ENCODE data around the gene CDH11. TPM values are rescaled to one million over a fixed set of nuclear protein-coding genes. Genes with fewer than 3 reads are reported as not detected.

The CDH11 gene
- total RNA-seq, 2 experiments from 2014 or later: not detected

DNA sequence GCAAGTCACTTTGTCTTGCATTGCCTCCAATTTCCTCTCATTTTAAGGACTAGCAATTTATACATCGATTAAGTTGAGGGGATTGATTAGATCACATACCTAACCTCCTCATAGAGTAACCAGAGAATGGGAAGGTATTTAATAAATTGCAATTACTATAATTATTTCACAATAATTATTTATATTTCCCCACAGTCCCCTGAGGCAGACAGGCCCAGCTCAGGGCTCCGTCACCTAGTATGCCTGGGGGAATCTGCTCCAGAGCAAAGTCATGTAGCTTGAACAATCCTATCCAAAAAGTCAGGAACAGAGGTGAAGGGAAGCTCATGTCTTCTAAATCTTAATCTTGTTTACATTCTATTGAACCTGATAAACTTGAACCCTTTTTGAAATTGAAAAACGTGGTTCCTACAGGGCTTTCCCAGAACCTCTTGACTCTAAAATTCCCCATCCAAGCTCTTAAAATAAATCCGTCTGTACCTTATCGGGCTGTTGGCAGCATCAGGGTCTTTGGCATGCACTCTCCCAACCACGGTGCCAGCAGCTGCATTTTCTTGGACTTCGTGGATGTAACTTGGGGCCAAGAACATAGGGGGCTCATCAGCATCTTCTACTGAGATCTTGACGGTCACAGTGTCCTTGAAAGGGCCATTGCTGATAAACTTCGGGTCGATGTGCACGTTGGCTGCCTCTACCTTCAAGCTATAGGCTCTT, 140.1 kb downstream of the CDH11 start:
- Mint-ChIP-seq H3K36me3 (ENCODE audit: low read depth) (no peaks in the 10 kb centered on the region), H3K27me3 (ENCODE audit: low read depth) (no peaks in the 10 kb centered on the region), H3K4me3 (no peak overlapping the region), H3K27ac (no peak overlapping the region), H3K9me3 (peaks cover 7% of the 10 kb centered on the region), H3K4me1 (ENCODE audit: low read depth) (no peaks in the 10 kb centered on the region)
- CTCF ChIA-PET: no interaction called here
- no peak for DNase-seq
- intact Hi-C loops (cut with micrococcal nuclease): no loop called here

DNA sequence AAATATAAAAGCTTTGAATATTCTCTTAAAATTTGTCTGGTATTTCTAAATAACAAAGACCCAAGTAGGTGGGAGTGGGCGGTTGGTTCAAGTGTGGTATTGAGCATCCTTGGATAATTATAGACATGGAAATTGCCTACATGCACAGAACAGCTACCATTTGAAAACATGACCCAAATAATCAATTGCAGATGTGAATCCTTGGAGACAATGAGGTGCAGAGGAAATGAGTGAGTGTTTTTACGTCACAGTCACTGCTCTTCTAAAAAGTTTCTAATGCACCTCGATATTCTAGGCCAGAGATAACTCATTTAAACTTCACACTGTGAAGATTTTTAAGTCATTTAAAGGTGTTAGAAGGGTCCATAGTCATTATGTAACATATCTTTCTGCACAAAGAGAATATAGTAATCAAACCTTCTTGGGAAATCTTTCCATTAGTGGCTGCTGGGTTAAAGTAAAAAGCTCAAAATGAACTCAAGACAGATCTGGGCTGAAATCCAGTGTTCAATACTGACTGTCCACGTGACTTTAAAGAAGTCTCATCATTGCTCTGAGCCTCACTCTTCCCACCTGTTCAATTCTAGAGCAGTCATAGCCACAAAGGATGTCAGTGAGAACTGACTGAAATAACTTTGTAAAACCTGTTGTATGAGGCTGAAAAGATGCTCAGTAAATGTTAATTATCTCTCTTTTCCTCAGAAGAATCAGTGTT, 144.5 kb downstream of the CDH11 start:
- H3K36me3 Mint-ChIP-seq (ENCODE audit: low read depth): no peaks in the 10 kb centered on the region
- H3K27ac Mint-ChIP-seq: no peak overlapping the region
- DNase-seq: no peak
- CTCF ChIA-PET: no interaction called here
- intact Hi-C loops (cut with micrococcal nuclease): no loop called here
- H3K4me1 Mint-ChIP-seq (ENCODE audit: low read depth): no peaks in the 10 kb centered on the region
- no peaks in the 10 kb centered on the region for H3K27me3 Mint-ChIP-seq (ENCODE audit: low read depth)
- H3K4me3 Mint-ChIP-seq: no peak overlapping the region
- peaks cover 6% of the 10 kb centered on the region for H3K9me3 Mint-ChIP-seq

GRCh38 chr16:64975821-64976220, 146.0 kb downstream of the CDH11 start:
- intact Hi-C loops (cut with micrococcal nuclease): no loop called here
- Mint-ChIP-seq H3K9me3 (peaks cover 6% of the 10 kb centered on the region), H3K36me3 (ENCODE audit: low read depth) (no peaks in the 10 kb centered on the region), H3K27me3 (ENCODE audit: low read depth) (no peaks in the 10 kb centered on the region), H3K4me3 (no peak overlapping the region), H3K4me1 (ENCODE audit: low read depth) (no peaks in the 10 kb centered on the region), H3K27ac (no peak overlapping the region)
- CTCF ChIA-PET: no interaction called here
- no peak for DNase-seq

- H3K36me3 Mint-ChIP-seq (ENCODE audit: low read depth): no peaks in the 10 kb centered on the region
- no peaks in the 10 kb centered on the region for H3K4me1 Mint-ChIP-seq (ENCODE audit: low read depth)
- no peak overlapping the region for H3K27ac Mint-ChIP-seq
- H3K27me3 Mint-ChIP-seq (ENCODE audit: low read depth): no peaks in the 10 kb centered on the region
- no peak overlapping the region for H3K4me3 Mint-ChIP-seq
- no peak for DNase-seq
- H3K9me3 Mint-ChIP-seq: peaks cover under 1% of the 10 kb centered on the region
- intact Hi-C loops (cut with micrococcal nuclease): no loop called here
- CTCF ChIA-PET: no interaction called here
Observed at GRCh38 chr16:64974381-64974780, 147.5 kb downstream of the CDH11 start.

- Mint-ChIP-seq H3K27ac (no peak overlapping the region), H3K4me3 (no peak overlapping the region), H3K4me1 (ENCODE audit: low read depth) (no peaks in the 10 kb centered on the region), H3K27me3 (ENCODE audit: low read depth) (no peaks in the 10 kb centered on the region), H3K9me3 (no peaks in the 10 kb centered on the region), H3K36me3 (ENCODE audit: low read depth) (no peaks in the 10 kb centered on the region)
- no peak for DNase-seq
- CTCF ChIA-PET: no interaction called here
- intact Hi-C loops (cut with micrococcal nuclease): no loop called here
Observed at GRCh38 chr16:64973171-64973570, 148.7 kb downstream of the CDH11 start.

DNA sequence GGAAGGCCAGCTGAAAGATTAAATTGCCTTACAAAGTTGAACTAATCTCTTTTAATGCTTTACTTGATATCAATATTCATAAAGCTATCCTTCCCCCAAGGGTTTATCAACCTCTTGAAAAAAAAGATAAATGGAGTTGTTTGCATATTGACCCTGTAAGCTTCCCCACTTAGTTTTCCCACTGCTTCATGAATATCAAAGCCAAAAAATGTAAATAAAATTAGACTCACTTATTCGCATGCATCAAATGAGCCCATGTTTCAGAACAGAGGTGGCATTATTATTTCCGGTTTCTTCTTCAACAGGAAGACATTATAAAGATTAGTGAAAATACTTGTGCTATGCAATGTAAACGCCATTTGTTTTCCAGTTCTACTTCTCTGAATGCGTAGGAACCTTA, 150.7 kb downstream of the CDH11 start:
- DNase-seq: no peak
- Mint-ChIP-seq H3K4me3 (no peak overlapping the region), H3K36me3 (ENCODE audit: low read depth) (no peaks in the 10 kb centered on the region), H3K27me3 (ENCODE audit: low read depth) (no peaks in the 10 kb centered on the region), H3K27ac (no peak overlapping the region), H3K4me1 (ENCODE audit: low read depth) (no peaks in the 10 kb centered on the region), H3K9me3 (no peaks in the 10 kb centered on the region)
- intact Hi-C loops (cut with micrococcal nuclease): no loop called here
- CTCF ChIA-PET: no interaction called here

- intact Hi-C loops (cut with micrococcal nuclease): no loop called here
- H3K27me3 Mint-ChIP-seq (ENCODE audit: low read depth): no peaks in the 10 kb centered on the region
- no peaks in the 10 kb centered on the region for H3K4me1 Mint-ChIP-seq (ENCODE audit: low read depth)
- CTCF ChIA-PET: no interaction called here
- no peak for DNase-seq
- no peak overlapping the region for H3K4me3 Mint-ChIP-seq
- H3K27ac Mint-ChIP-seq: no peak overlapping the region
- H3K36me3 Mint-ChIP-seq (ENCODE audit: low read depth): no peaks in the 10 kb centered on the region
- H3K9me3 Mint-ChIP-seq: peaks cover 2% of the 10 kb centered on the region
Observed at GRCh38 chr16:64969221-64969620, 152.6 kb downstream of the CDH11 start.

- intact Hi-C loops (cut with micrococcal nuclease): no loop called here
- no peak overlapping the region for H3K4me3 Mint-ChIP-seq
- no peak overlapping the region for H3K27ac Mint-ChIP-seq
- H3K36me3 Mint-ChIP-seq (ENCODE audit: low read depth): no peaks in the 10 kb centered on the region
- CTCF ChIA-PET: no interaction called here
- DNase-seq: no peak
- H3K4me1 Mint-ChIP-seq (ENCODE audit: low read depth): no peaks in the 10 kb centered on the region
- H3K27me3 Mint-ChIP-seq (ENCODE audit: low read depth): no peaks in the 10 kb centered on the region
- peaks cover 2% of the 10 kb centered on the region for H3K9me3 Mint-ChIP-seq
Observed at GRCh38 chr16:64968539-64968938, 153.3 kb downstream of the CDH11 start.

- no peaks in the 10 kb centered on the region for H3K27me3 Mint-ChIP-seq (ENCODE audit: low read depth)
- CTCF ChIA-PET: no interaction called here
- no peak overlapping the region for H3K4me3 Mint-ChIP-seq
- intact Hi-C loops (cut with micrococcal nuclease): no loop called here
- no peak overlapping the region for H3K27ac Mint-ChIP-seq
- H3K4me1 Mint-ChIP-seq (ENCODE audit: low read depth): no peaks in the 10 kb centered on the region
- H3K36me3 Mint-ChIP-seq (ENCODE audit: low read depth): no peaks in the 10 kb centered on the region
- H3K9me3 Mint-ChIP-seq: peaks cover 6% of the 10 kb centered on the region
- DNase-seq: no peak
Observed at GRCh38 chr16:64964126-64964540, 157.7 kb downstream of the CDH11 start.

GRCh38 chr16:64962786-64963185, 159.1 kb downstream of the CDH11 start:
- Mint-ChIP-seq H3K4me3 (no peak overlapping the region), H3K27me3 (ENCODE audit: low read depth) (no peaks in the 10 kb centered on the region), H3K27ac (no peak overlapping the region), H3K4me1 (ENCODE audit: low read depth) (no peaks in the 10 kb centered on the region), H3K9me3 (peaks cover 9% of the 10 kb centered on the region), H3K36me3 (ENCODE audit: low read depth) (no peaks in the 10 kb centered on the region)
- CTCF ChIA-PET: no interaction called here
- no peak for DNase-seq
- intact Hi-C loops (cut with micrococcal nuclease): no loop called here

DNA sequence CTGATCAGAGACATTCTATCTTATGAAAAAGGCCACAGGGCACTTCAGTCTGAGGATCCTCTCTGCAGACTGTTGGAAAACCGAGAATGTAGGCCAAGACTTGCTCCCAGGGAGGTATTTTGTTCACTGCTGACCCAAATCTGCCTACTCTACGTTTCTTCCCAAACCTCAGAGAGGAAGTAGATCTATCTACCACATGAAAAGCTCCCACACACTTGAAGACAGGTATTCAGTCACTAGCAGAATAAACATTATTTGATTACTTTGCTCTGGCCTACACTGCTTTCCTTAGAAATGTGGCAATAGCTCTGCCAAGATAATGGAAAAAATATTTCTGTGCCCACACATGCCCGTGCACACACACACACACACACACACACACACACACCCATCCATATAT, 164.6 kb downstream of the CDH11 start:
- Mint-ChIP-seq H3K9me3 (peaks cover 3% of the 10 kb centered on the region), H3K4me1 (ENCODE audit: low read depth) (no peaks in the 10 kb centered on the region), H3K27me3 (ENCODE audit: low read depth) (no peaks in the 10 kb centered on the region), H3K4me3 (no peak overlapping the region), H3K36me3 (ENCODE audit: low read depth) (no peaks in the 10 kb centered on the region), H3K27ac (no peak overlapping the region)
- CTCF ChIA-PET: interaction anchor here (0.6 to 0.7 kb wide), 2 partner anchors 386 to 1278 kb away, joined by 5 read pairs; no protein-coding TSS in a partner anchor
- intact Hi-C loops (cut with micrococcal nuclease): no loop called here
- DNase-seq: no peak

GRCh38 chr16:64952177-64952576, 169.7 kb downstream of the CDH11 start:
- Mint-ChIP-seq H3K27ac (no peak overlapping the region), H3K36me3 (ENCODE audit: low read depth) (no peaks in the 10 kb centered on the region), H3K27me3 (ENCODE audit: low read depth) (no peaks in the 10 kb centered on the region), H3K9me3 (peaks cover 4% of the 10 kb centered on the region), H3K4me1 (ENCODE audit: low read depth) (no peaks in the 10 kb centered on the region), H3K4me3 (no peak overlapping the region)
- DNase-seq: no peak
- CTCF ChIA-PET: no interaction called here
- intact Hi-C loops (cut with micrococcal nuclease): no loop called here

DNA sequence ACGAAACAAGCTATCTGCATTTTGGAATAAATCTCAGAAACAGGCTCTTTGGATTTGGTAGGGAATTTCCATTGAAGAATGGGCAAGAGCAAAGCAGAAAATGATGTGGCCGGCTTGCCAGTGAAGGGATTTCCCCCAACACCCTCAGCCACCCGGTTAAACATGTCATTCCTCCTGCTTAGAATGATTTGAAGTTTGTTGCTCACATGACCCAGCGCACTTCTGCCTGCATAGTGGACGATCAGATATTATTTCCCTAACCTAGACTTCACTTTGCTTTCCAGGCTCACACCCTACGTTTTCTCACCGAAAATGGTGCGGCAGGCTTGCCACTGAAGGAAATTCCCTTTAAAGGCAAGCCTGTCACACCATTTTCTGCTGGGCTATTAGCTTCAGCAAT, 170.7 kb downstream of the CDH11 start:
- Mint-ChIP-seq H3K27me3 (ENCODE audit: low read depth) (no peaks in the 10 kb centered on the region), H3K4me1 (ENCODE audit: low read depth) (no peaks in the 10 kb centered on the region), H3K27ac (no peak overlapping the region), H3K9me3 (peaks cover 5% of the 10 kb centered on the region), H3K4me3 (no peak overlapping the region), H3K36me3 (ENCODE audit: low read depth) (no peaks in the 10 kb centered on the region)
- intact Hi-C loops (cut with micrococcal nuclease): no loop called here
- CTCF ChIA-PET: no interaction called here
- no peak for DNase-seq

Data from activated naive CD4-positive, alpha-beta T cell treated with anti-CD3 and anti-CD28 coated beads for 36 hours (primary cell).